Mesothelial cell of epicardium (in vitro differentiated cells): ENCODE measurements around the gene ZFX. TPM values are rescaled to one million over a fixed set of nuclear protein-coding genes. Genes with fewer than 3 reads are reported as not detected.

Experiments used
- DNase-seq, 2 experiments: peaks; one replicate each; pipeline ENCODE4 v3.0.0; 2021; ENCODE audit warnings: low spot score in 2 of 2; ENCODE audit not compliant: unreplicated experiment in 2 of 2
- H3K27ac Mint-ChIP-seq: 2 replicates; pipeline ENCODE4 v1.8.0; 2021; ENCODE audit warnings: mixed read lengths
- H3K27me3 Mint-ChIP-seq: 2 replicates; pipeline ENCODE4 v1.8.0; 2021; ENCODE audit warnings: low read depth, mixed read lengths
- H3K36me3 Mint-ChIP-seq: 2 replicates; pipeline ENCODE4 v1.8.0; 2021; ENCODE audit warnings: mixed read lengths
- H3K4me1 Mint-ChIP-seq: 2 replicates; pipeline ENCODE4 v1.8.0; 2021; ENCODE audit warnings: mixed read lengths
- H3K4me3 Mint-ChIP-seq: 2 replicates; pipeline ENCODE4 v1.8.0; 2021; ENCODE audit warnings: mild to moderate bottlenecking, moderate library complexity, mixed read lengths
- H3K9me3 Mint-ChIP-seq: 2 replicates; pipeline ENCODE4 v1.8.0; 2021; ENCODE audit warnings: mixed read lengths
- total RNA-seq: library from RNA; stranded (reverse); gene quantifications from 3 replicates; pipeline ENCODE4 v1.2.1, GENCODE V29; 2021
- TF ChIP-seq, protein P1 (sequence below): fragments of 200-600 bp; sonication (generic); IDR thresholded peaks from one replicate; pipeline ENCODE4 v1.5.0; 2021; ENCODE audit warnings: antibody characterized with exemption; ENCODE audit not compliant: unreplicated experiment

The ZFX gene
- total RNA-seq, 1 donor from 2014 or later: 131 TPM

GRCh38 chrX:24144528-24144927, 5.0 kb upstream of the ZFX start:
- TF ChIP-seq, protein P1, sequence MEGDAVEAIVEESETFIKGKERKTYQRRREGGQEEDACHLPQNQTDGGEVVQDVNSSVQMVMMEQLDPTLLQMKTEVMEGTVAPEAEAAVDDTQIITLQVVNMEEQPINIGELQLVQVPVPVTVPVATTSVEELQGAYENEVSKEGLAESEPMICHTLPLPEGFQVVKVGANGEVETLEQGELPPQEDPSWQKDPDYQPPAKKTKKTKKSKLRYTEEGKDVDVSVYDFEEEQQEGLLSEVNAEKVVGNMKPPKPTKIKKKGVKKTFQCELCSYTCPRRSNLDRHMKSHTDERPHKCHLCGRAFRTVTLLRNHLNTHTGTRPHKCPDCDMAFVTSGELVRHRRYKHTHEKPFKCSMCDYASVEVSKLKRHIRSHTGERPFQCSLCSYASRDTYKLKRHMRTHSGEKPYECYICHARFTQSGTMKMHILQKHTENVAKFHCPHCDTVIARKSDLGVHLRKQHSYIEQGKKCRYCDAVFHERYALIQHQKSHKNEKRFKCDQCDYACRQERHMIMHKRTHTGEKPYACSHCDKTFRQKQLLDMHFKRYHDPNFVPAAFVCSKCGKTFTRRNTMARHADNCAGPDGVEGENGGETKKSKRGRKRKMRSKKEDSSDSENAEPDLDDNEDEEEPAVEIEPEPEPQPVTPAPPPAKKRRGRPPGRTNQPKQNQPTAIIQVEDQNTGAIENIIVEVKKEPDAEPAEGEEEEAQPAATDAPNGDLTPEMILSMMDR: no peak
- Mint-ChIP-seq H3K36me3 (no peaks in the 10 kb centered on the region), H3K27ac (peak overlapping the region; percentile 43), H3K9me3 (no peaks in the 10 kb centered on the region), H3K4me1 (peaks cover 52% of the 10 kb centered on the region), H3K27me3 (no peaks in the 10 kb centered on the region), H3K4me3 (no peak overlapping the region)
- no peak for DNase-seq

DNA sequence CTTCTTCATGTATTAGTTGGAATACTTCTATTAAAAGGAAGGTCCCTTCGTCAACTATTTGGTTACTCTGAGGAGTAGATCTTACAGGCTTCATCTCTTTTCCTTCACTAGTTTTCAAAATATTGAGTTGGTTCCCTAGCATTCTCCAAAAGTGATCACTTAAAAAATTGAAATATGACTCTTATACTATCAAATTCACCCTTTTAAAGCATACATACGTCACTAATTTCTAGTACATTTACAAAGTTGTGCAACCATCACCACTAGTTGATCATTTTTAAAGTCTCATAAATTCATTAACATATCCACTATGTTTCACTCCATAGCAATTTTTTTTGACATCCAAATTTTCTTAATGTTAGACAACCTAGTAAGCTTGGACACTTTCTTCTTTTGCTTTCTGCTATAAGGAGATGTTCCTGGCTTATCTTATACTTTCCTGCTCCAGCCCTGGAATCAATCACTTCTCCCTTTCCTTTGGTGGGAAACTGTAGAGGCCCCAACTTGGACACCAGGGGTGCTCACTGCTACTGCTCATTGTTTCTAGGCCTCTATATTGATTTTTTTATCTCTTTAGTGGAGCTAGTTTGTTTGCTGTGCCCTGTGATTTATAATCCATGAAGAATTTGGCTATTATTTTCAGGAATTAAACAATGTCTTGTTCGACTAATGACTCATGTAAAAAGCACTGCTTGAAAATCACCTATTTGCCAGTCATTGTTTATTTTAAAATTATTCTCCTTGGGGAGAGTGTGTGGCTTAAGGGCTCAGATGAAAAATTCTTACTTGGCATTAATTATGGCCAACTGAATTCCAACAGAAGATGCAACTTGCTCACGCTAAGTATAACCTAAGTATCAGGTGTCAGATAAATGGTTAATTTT, 4.0 kb upstream of the ZFX start:
- Mint-ChIP-seq H3K4me3 (peak overlapping the region; percentile 23), H3K27me3 (no peaks in the 10 kb centered on the region), H3K4me1 (peaks cover 50% of the 10 kb centered on the region), H3K9me3 (no peaks in the 10 kb centered on the region), H3K27ac (peak overlapping the region; percentile 100), H3K36me3 (no peaks in the 10 kb centered on the region)
- DNase-seq: no peak
- TF ChIP-seq, protein P1: no peak

DNA sequence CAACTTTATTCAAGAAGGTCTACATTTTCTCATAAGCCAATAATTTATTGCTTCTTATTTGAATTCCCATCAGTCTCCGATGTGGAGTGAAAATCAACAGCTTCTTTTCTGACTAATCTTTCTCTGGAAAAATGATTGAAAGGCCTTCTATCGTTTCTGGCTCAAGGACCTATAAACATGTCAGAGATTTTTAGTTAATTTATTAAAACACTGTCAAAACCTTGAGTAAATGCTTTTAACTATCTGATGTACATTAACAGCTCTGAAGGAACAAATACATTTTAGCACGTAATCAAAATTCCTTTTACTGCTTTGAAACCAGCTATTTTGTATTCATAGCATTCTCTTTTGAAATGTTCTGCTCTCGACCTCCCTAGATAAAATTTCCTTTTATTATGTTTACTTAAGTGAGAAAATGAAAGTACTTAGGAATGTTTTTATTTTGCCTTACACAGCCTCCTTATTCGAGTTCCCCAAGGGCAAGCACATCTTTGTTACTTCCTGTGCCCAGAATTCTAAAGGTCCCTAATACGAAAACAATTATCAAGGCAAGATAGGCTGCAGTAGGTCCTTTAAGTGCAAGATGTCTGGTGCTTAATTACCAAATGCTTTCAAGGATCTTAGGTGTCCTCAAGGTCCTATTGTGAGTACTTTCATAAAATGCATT, 3.1 kb upstream of the ZFX start:
- no peaks in the 10 kb centered on the region for H3K27me3 Mint-ChIP-seq
- H3K9me3 Mint-ChIP-seq: no peaks in the 10 kb centered on the region
- no peak for DNase-seq
- H3K4me1 Mint-ChIP-seq: peaks cover 58% of the 10 kb centered on the region
- H3K27ac Mint-ChIP-seq: peak overlapping the region; percentile 100
- TF ChIP-seq, protein P1: no peak
- H3K4me3 Mint-ChIP-seq: peak overlapping the region; percentile 43
- no peaks in the 10 kb centered on the region for H3K36me3 Mint-ChIP-seq

GRCh38 chrX:24147165-24147564, 2.4 kb upstream of the ZFX start:
- no peak for DNase-seq
- TF ChIP-seq, protein P1: no peak
- H3K9me3 Mint-ChIP-seq: no peaks in the 10 kb centered on the region
- H3K36me3 Mint-ChIP-seq: no peaks in the 10 kb centered on the region
- peak overlapping the region; percentile 100 for H3K27ac Mint-ChIP-seq
- peaks cover 64% of the 10 kb centered on the region for H3K4me1 Mint-ChIP-seq
- H3K4me3 Mint-ChIP-seq: peak overlapping the region; percentile 18
- no peaks in the 10 kb centered on the region for H3K27me3 Mint-ChIP-seq

DNA sequence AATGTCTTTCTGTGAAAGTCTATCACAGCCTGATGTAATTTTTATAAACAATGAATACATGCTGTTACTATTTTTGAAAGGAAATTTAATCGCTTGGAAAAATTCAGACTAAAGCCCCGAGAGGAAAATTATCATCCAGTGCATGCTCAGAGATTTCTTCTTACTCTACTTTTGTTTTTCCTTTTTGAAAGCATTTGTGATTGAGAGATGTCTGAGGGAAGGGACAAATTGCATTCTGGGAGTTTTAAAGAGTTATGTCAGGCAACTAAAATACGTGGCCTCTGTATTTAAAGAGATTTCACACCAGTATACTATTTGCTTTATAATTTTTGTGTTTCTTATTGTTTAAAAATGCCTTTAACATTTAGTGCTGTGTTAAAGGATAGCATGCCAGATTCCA, 1.4 kb upstream of the ZFX start:
- Mint-ChIP-seq H3K9me3 (no peaks in the 10 kb centered on the region), H3K27ac (peak overlapping the region; percentile 100), H3K4me1 (peaks cover 68% of the 10 kb centered on the region), H3K4me3 (peak overlapping the region; percentile 88), H3K36me3 (no peaks in the 10 kb centered on the region), H3K27me3 (no peaks in the 10 kb centered on the region)
- TF ChIP-seq, protein P1: no peak
- DNase-seq: no peak
